ENCODE results near the gene IGDCC3.

DNA sequence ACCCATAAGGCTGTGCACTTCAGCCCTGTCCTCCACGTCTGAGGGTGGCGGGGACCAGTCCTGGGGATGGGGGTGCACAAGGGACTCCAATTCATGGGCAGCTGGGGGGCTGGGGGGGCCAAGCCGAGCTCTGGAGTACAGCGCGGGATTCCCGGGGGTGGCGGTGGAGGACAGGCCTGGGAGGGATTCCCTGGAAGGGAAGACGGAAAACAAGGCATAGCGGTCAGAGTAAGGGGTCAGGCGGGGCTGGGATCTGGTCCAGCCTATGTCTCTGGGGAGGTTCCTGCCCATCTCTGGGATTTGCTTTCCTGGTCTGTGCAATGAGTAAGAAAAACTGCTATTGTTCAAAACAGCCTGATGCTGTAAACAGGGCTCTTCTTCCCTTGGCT lies 8.1 kb upstream of the IGDCC3 start:
- TF ChIP-seq POLR2A (IDR thresholded peaks at IDR 0.05) (no peak), POLR2AphosphoS5 (IDR thresholded peaks at IDR 0.05) (no peak), EP300 (IDR thresholded peaks at IDR 0.05) (no peak)
- TF ChIP-seq, protein P1, sequence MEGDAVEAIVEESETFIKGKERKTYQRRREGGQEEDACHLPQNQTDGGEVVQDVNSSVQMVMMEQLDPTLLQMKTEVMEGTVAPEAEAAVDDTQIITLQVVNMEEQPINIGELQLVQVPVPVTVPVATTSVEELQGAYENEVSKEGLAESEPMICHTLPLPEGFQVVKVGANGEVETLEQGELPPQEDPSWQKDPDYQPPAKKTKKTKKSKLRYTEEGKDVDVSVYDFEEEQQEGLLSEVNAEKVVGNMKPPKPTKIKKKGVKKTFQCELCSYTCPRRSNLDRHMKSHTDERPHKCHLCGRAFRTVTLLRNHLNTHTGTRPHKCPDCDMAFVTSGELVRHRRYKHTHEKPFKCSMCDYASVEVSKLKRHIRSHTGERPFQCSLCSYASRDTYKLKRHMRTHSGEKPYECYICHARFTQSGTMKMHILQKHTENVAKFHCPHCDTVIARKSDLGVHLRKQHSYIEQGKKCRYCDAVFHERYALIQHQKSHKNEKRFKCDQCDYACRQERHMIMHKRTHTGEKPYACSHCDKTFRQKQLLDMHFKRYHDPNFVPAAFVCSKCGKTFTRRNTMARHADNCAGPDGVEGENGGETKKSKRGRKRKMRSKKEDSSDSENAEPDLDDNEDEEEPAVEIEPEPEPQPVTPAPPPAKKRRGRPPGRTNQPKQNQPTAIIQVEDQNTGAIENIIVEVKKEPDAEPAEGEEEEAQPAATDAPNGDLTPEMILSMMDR (IDR thresholded peaks at IDR 0.05), result no peak
